Measurements from ENCODE around the gene VSTM4. TPM values are rescaled to one million over a fixed set of nuclear protein-coding genes. Genes with fewer than 3 reads are reported as not detected.

Gene VSTM4
- polyA plus RNA-seq, 1 donor (not counting 4 experiments of a cell fraction or from before 2014, with no cell fraction given): not detected

DNA sequence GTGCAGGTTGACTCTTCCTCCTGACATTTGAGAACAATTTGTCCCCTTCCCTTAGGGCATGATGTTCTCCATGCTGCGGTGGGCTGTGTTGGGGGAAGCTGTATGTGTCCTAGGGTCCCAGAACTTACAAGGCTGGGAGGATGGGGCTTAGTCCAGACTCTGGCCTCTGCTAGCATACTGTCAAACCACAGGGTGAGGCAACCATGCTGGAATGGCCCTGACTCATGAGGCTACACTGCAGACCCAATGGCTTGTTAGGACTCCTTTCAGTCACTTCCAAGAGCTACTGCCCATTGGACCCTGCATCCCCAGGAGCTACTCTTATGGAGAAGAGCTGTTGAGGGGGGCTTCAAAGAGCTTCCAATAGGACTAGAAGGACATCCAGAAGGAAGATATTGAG, 38.6 kb upstream of the VSTM4 start:
- Histone ChIP-seq H2AFZ (ENCODE audit: control insufficient read depth, low read length) (no peak overlapping the region), H3K4me2 (ENCODE audit: control insufficient read depth, extremely low read depth, insufficient read depth, low read depth, low read length) (no peak overlapping the region), H4K20me1 (ENCODE audit: control insufficient read depth, extremely low read depth, insufficient read depth, low read length) (no peaks in the 10 kb centered on the region), H3K9me3 (ENCODE audit: control insufficient read depth, low read depth, low read length) (no peaks in the 10 kb centered on the region), H3K27me3 (ENCODE audit: control insufficient read depth, extremely low read depth, insufficient read depth, low read length) (peaks cover 8% of the 10 kb centered on the region), H3K4me1 (ENCODE audit: control insufficient read depth, extremely low read depth, insufficient read depth, low read length) (no peaks in the 10 kb centered on the region), H3K4me3 (ENCODE audit: control insufficient read depth in 2 of 3, extremely low read depth in 1 of 3, insufficient read depth in 2 of 3, low read depth in 1 of 3, low read length in 3 of 3) (no peak overlapping the region), H3K9me1 (ENCODE audit: control insufficient read depth, extremely low read depth, insufficient read depth, low read length) (no peaks in the 10 kb centered on the region), H3K9ac (ENCODE audit: control insufficient read depth, extremely low read depth, insufficient read depth, low read length) (no peak overlapping the region), H3K36me3 (ENCODE audit: control insufficient read depth in 2 of 2, extremely low read depth in 1 of 2, insufficient read depth in 2 of 2, low read length in 2 of 2) (no peaks in the 10 kb centered on the region), H3K79me2 (ENCODE audit: control insufficient read depth, insufficient read depth, low read length) (no peaks in the 10 kb centered on the region), H3K27ac (ENCODE audit: control insufficient read depth, insufficient read depth, low read length) (no peak overlapping the region)
- DNase-seq (ENCODE audit: low read depth, low spot score): no peak
- TF ChIP-seq EZH2 (IDR thresholded peaks at IDR 0.05; ENCODE audit: low read length) (no peak), CTCF (optimal IDR thresholded peaks at IDR 0.05 in 1 of 3, IDR thresholded peaks at IDR 0.05 in 1 of 3, conservative IDR thresholded peaks at IDR 0.05 in 1 of 3; ENCODE audit: extremely low read depth in 1 of 3, insufficient read depth in 2 of 3, low read length in 3 of 3) (no peak)
- FAIRE-seq: no peak
- dilution Hi-C loops (cut with MboI; ENCODE audit: extremely low pct_ligation_motif_present, low sequenced_read_pairs): no loop called here

DNA sequence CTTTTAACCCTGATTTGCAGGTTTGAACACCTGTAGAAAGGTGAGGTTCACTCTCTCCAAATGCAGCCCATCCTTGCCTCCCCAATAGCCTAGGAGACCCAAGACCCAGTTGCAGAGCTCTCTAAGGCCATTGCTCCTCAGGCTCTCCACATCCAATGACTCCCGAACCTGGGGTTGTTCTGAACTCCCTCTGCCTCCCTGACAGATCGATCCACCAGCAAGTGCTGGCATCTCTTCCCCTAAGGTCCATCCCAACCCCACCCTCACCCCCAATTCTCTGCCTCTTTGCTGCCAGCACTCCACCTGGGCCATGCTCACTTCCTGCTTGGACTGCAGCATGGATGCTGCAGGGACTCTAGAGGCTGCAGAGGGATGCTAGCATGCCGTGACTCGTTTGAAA, 37.8 kb upstream of the VSTM4 start:
- dilution Hi-C loops (cut with MboI; ENCODE audit: extremely low pct_ligation_motif_present, low sequenced_read_pairs): no loop called here
- no peak overlapping the region for H2AFZ ChIP-seq (ENCODE audit: control insufficient read depth, low read length)

More for the DNA sequence above, 37.8 kb upstream of the VSTM4 start:
- TF ChIP-seq EZH2 (IDR thresholded peaks at IDR 0.05; ENCODE audit: low read length): no peak
- no peak for TF ChIP-seq CTCF (optimal IDR thresholded peaks at IDR 0.05 in 1 of 3, IDR thresholded peaks at IDR 0.05 in 1 of 3, conservative IDR thresholded peaks at IDR 0.05 in 1 of 3; ENCODE audit: extremely low read depth in 1 of 3, insufficient read depth in 2 of 3, low read length in 3 of 3)
- Histone ChIP-seq H3K9me1 (ENCODE audit: control insufficient read depth, extremely low read depth, insufficient read depth, low read length) (no peaks in the 10 kb centered on the region), H3K4me1 (ENCODE audit: control insufficient read depth, extremely low read depth, insufficient read depth, low read length) (no peaks in the 10 kb centered on the region), H3K27me3 (ENCODE audit: control insufficient read depth, extremely low read depth, insufficient read depth, low read length) (peaks cover 8% of the 10 kb centered on the region), H4K20me1 (ENCODE audit: control insufficient read depth, extremely low read depth, insufficient read depth, low read length) (no peaks in the 10 kb centered on the region), H3K36me3 (ENCODE audit: control insufficient read depth in 2 of 2, extremely low read depth in 1 of 2, insufficient read depth in 2 of 2, low read length in 2 of 2) (no peaks in the 10 kb centered on the region), H3K9ac (ENCODE audit: control insufficient read depth, extremely low read depth, insufficient read depth, low read length) (no peak overlapping the region), H3K9me3 (ENCODE audit: control insufficient read depth, low read depth, low read length) (no peaks in the 10 kb centered on the region), H3K27ac (ENCODE audit: control insufficient read depth, insufficient read depth, low read length) (no peak overlapping the region), H3K4me2 (ENCODE audit: control insufficient read depth, extremely low read depth, insufficient read depth, low read depth, low read length) (no peak overlapping the region), H3K79me2 (ENCODE audit: control insufficient read depth, insufficient read depth, low read length) (no peaks in the 10 kb centered on the region), H3K4me3 (ENCODE audit: control insufficient read depth in 2 of 3, extremely low read depth in 1 of 3, insufficient read depth in 2 of 3, low read depth in 1 of 3, low read length in 3 of 3) (no peak overlapping the region)
- no peak for FAIRE-seq
- no peak for DNase-seq (ENCODE audit: low read depth, low spot score)
